ENCODE results near the gene ELAVL3.
"Not testable (repeated sequence)": the region's sequence is repeated elsewhere in the genome, so short reads cannot be mapped to it uniquely, and the experiment has no call there.

ELAVL3 gene

GRCh38 chr19:11486661-11487503 lies 6.0 kb upstream of the ELAVL3 start:
- DNase-seq: no peak

- DNase-seq: no peak
Measured at GRCh38 chr19:11485245-11485837, 4.5 kb upstream of the ELAVL3 start.

- no peak for DNase-seq
Measured at GRCh38 chr19:11483366-11484111, 2.7 kb upstream of the ELAVL3 start.

- DNase-seq: peak; percentile 37
Measured at GRCh38 chr19:11482384-11483050, 1.7 kb upstream of the ELAVL3 start.

- peak; percentile 97 for DNase-seq
Measured at GRCh38 chr19:11481534-11482383, 913 bp upstream of the ELAVL3 start.

- DNase-seq: no peak
Measured at GRCh38 chr19:11479898-11480714, 740 bp downstream of the ELAVL3 start.

GRCh38 chr19:11479090-11479897 lies 1.6 kb downstream of the ELAVL3 start:
- no peak for DNase-seq

GRCh38 chr19:11478167-11479089 lies 2.4 kb downstream of the ELAVL3 start:
- no peak for DNase-seq

- no peak for DNase-seq
Measured at GRCh38 chr19:11475861-11476260, 5.0 kb downstream of the ELAVL3 start.

- not testable (repeated sequence) for DNase-seq
Measured at GRCh38 chr19:11475343-11475742, 5.5 kb downstream of the ELAVL3 start.

GRCh38 chr19:11473725-11474124 lies 7.1 kb downstream of the ELAVL3 start:
- no peak for DNase-seq

GRCh38 chr19:11468266-11468845 lies 12.5 kb downstream of the ELAVL3 start:
- not testable (repeated sequence) for DNase-seq

GRCh38 chr19:11465600-11465999 lies 15.2 kb downstream of the ELAVL3 start:
- no peak for DNase-seq

- no peak for DNase-seq
Measured at GRCh38 chr19:11464333-11465265, 16.2 kb downstream of the ELAVL3 start.

- DNase-seq: no peak
Measured at GRCh38 chr19:11463391-11463790, 17.5 kb downstream of the ELAVL3 start.

GRCh38 chr19:11461453-11461852 lies 19.4 kb downstream of the ELAVL3 start:
- no peak for DNase-seq

GRCh38 chr19:11460207-11460606 lies 20.6 kb downstream of the ELAVL3 start:
- no peak for DNase-seq

- not testable (repeated sequence) for DNase-seq
Measured at GRCh38 chr19:11458912-11459311, 21.9 kb downstream of the ELAVL3 start.

Measured in NCI-H1436 treated with DMSO at 0.1 percent for 48 hours (cell line).